ENCODE results near the gene CBLL1.

CBLL1 gene

DNA sequence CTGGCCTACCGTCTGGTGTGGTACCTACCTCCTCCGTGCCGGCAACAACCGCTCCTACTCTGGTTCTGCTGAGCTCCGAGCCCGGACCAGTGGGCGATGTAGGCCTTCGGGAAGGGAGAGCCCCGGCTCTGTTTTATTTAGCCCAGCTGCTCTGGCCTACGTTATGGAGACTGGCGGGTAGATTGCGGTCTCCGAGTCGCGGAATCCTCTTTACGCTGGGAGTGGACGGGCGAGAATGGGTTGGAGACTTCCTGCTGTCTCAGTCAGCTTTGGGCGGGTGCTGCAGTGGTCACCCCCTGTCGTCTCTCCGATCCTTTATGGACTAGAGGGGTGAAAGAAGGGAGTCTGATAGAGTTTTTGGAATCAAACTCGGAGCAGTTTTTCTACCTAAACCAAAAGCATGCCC, 406 bp downstream of the CBLL1 start:
- no peak for DNase-seq

DNA sequence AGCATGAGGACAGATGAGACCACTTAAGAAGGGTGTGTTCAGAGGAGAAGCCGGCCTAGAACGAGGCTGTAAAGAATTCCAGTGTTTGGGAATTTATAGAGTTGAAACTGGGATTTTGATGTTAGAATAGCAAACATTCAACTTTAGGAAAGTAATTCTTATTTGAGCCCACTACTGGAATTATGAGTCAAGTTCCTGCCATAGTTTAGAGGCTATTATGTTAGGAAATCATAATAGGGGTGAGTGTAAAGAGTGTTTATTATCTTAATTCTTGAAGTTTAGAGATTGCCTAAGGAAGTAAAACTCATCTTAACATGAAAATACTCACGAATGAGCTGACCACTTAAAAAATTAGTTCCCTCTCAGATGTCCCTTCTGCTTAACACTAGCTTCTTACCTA, 2.1 kb downstream of the CBLL1 start:
- no peak for DNase-seq

DNA sequence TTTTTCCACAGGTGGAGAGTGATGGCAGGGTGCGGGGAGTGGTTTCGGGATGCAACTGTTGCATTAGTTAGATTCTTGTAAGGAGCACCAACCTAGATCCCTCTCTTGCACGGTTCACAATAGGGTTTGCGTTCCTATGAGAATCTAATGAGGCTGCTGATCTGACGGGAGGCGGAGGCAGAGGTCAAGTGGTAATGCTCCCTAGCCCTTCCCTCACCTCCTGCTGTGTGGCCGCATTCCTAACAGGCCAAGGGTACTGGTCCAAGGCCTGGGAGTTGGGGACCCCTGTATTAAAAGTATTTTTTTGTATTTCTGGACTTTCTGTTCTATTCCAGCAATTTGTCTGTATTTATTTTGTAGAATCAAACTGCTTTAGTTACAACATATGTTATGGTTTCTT, 7.2 kb downstream of the CBLL1 start:
- no peak for DNase-seq

DNA sequence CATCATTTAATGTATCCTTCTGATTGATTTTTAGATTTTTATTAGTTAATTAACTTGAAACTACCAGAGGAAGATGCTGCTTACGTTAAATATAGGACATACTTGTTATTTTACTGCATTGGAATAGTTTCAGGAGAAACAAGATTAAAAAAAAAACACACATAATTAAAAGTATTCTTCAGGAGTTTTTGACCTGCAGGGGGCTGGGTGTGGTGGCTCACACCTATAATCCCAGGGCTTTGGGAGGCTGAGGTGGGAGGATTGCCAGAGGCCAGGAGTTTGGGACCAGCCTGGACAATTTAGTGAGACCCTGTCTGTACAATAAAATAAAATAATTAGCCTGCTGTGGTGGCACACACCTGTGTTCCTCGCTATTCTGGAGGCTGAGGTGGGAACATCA, 10.7 kb downstream of the CBLL1 start:
- no peak for DNase-seq

DNA sequence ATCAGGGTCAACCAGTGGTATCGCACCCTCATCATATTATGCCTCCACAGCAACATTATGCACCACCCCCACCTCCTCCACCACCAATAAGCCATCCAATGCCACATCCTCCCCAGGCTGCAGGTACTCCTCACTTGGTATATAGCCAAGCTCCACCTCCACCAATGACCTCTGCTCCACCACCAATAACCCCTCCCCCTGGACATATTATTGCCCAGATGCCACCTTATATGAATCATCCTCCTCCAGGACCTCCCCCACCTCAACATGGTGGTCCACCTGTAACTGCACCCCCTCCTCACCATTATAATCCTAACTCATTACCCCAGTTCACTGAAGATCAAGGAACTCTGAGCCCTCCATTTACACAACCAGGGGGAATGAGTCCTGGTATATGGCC, 14.7 kb downstream of the CBLL1 start:
- DNase-seq: no peak

DNA sequence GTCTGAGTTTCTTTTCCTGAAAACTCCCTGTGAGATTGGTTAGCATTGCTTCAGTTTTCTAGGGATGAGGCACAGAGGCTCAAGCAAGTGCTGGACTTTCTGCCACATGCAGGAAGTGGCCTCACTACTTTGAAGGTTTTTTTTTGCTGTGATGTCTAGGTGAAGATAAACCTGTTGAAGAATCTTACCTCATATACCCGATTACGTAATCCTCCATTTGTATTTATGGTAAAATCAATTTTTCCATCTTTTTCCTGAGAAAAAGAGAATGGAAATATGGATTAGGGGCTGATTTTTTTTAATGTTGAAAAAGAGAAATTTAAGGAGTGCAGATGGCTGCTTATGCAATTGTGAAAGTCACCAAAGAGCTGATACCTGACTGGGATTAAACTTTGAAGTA, 23.4 kb downstream of the CBLL1 start:
- no peak for DNase-seq

DNA sequence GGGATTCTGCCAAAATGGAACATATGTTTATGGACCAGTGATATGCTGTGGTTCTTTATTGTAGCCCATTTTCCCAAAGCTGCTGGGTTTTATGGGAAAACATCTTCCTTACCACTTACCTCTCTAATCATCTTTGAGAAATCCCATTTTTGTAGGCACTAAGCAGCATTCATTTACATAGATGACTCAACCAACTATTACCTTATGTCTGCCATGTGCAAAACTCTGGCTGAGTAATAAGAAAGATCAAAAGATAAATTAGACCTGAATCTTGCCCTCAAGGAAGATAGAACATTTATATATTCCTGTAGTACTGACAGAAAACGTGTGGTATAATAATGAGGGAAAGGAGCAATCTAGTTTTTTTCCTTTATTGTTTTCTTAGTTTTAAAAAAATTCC, 24.3 kb downstream of the CBLL1 start:
- no peak for DNase-seq

DNA sequence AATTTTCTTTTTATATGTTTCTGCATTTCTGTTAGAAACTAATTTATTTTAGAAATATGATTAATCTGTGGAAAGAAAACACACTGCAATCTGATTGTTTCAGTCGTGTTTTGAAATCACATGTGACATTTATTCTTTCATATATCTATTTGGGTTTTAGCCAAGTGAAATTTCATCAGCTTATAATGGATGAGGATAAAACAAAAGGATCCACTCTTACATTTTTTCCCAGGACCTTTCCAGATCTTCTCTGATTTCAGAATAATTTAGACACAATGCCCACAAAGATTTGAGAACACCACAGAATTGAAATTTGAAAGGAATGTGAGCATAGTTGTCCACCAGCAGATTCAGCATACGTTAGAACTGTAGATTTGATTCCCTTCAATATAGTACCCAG, 29.1 kb downstream of the CBLL1 start:
- DNase-seq: no peak

DNA sequence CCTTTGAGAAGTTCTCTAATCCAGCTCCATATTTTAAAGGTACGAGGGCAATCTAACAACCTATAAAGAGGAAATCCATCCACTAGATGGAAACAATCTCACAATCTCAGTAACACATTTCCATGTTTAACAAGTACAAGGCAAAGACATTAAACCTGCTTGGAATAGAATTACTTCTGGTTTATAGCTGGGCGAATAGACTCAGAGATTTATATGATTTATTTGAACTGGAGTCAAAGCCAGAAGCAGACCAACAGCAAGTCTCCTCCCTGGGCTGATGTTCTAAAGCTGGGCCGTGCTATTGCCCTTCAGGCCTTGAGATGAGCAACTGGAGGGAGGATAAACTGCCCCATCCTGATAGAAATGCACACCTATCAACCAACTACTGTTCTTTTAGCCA, 33.8 kb downstream of the CBLL1 start:
- no peak for DNase-seq

DNA sequence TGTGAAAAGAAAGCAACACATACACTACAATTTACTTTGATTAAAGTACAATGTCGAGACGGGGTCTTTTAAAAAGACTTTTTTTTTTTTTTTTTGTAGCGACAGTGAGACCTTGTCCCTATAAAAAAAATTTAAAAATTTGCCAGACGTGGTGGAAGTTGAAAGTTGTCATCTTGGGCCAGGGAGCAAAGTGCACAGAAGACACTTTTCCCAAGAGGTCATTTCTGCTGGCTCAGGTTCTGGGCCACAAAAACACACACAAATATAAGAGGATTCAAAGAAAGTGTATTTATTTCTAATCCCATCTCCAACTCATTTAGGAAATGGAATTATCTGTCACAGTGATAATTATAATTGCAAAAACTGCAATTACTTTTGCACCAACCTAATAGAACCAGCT, 34.3 kb downstream of the CBLL1 start:
- DNase-seq: no peak

DNA sequence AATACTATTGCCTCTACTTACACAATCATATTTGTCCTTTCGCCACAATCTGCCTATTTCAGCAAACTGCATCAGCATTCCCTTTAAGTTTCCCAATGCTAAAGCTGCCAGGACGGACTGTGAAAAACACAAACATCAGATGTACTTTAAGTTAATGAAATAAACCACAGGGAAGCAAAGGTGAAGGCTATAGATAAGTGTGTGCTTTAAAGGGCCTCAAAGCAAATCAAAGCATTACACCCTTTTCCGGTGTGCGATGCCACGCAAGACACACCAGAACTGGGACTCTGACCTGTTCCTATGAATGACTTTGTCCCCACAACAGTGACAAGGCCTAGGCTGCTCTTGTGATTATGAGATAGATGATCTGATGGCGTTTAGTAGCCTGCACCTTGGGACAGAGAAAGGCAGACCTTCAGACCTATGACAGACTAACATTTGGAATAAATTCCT, 35.7 kb downstream of the CBLL1 start:
- no peak for DNase-seq

DNA sequence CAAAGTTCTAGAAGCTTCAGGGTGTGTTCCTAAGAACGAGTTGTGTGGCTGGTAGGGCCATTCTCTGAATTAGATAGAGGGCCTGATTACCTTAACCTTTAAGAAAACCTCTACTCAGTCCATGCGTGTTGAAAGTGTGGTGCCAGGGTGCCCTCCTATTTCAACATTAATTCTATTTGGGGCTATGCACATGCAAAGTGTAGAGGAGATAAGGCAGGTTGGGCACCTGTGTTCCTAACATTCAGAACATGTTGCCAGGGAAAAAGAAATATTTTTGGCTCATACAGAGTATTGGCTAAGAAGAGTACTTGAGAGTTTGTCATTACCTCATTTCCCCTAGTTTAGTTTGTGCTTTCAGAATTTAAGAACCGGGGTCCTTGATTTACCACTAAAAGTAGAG, 38.4 kb downstream of the CBLL1 start:
- DNase-seq: no peak

DNA sequence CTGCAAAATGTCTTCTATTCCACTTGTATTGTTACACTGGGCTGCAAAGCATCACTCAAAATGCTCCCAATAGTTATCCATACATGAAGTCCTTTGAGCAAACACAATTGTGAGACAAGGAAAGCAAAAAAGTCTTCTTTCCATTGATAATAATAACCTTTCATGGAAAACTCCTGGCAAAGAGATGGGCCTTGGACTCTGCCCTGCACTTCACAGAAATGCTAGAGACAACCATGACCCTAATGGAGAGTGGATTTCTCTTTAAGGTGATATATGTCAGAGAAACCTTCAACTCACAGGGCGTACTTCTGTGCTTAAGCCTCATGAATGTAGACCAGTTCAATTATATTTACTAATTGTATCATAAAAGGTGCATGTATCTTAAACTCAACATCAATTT, 39.7 kb downstream of the CBLL1 start:
- no peak for DNase-seq

DNA sequence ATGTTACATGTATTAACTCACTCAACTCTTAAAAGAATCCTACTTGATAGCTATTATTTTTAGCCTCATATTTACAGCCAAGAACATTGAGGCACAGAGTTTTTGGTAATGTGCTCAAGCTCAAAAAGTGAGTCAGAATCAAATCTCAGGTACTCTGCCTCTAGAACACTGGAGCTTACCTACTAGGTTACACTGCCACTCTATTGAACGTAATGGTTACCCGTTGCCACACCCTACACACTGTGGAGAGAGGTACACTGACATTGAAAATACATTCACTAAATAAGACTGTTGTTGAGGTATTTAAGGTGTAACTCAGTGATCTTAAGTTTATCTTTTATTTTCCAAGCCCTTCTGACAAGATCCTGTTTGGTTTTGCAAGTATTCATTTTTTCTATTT, 41.2 kb downstream of the CBLL1 start:
- DNase-seq: no peak

DNA sequence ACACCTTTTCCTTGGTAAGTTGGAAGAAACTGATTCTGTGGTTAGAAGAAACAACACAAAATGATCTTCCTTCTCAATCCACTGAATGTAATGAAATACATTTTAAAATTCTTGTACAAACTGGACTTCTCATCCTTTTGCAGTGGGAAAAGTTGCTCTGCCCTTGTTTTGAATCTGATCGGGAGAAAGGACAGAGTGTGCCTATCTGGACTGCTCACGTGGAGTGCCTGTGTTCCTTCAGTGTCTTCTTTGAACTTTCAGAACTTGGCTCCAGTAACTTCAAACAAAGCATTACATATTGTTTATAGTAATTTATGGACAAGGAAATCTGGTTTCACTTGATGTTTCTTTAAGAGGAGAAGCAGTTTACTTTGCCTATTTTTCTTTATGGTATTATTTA, 42.0 kb downstream of the CBLL1 start:
- no peak for DNase-seq

DNA sequence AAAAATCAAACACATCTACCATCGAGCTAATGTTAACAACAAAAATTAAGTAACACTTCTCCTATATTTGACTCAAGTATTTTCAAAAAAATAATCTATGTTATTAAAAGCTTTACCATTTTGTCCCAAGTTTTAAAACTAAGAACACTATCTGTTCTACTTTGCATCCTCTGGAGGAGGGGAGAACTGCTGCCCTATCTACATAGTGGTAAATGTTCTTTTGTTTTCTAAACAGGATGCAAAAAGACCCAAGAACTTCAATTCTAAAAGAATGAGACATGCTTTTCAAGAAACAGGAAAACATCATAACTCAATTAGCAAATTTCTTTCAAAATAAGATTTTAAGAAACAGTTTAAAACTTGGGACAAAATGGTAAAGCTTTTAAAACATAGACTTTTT, 44.3 kb downstream of the CBLL1 start:
- DNase-seq: no peak

DNA sequence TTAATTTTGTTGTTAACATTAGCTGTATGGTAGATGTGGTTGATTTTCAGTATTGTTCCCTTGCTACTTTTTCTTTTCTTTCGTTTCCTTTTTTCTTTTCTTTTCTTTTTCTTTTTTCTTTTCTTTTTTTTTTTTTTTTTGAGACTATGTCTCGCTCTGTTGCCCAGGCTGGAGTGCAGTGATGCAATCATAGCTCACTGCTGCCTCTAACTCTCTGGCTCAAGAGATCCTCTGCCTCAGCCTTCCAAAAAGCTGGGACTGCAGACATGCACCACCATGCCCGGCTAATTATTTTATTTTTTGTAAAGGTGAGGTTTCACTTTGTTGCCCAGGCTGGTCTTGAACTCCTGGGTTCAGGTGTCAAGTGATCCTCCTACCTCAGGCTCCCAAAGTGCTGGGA, 44.7 kb downstream of the CBLL1 start:
- no peak for DNase-seq

DNA sequence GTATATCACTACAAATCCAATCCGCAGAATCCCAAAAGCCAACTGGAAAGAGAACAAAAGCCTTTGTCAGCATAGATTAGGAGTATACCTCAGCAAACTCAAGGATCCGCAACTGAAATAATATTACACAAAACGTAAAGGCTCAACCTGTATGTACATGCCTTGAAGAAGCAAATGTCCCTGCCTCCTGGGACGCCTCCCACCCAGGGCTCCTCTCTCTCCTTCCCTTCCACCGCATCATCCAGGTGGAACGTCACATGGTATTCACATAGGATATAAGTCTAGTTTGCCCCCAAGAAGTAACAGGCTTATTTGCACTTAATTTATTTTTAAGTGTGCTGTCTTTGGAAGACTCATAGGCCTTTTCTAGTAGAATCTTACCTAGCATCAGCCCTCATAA, 45.7 kb downstream of the CBLL1 start:
- no peak for DNase-seq

DNA sequence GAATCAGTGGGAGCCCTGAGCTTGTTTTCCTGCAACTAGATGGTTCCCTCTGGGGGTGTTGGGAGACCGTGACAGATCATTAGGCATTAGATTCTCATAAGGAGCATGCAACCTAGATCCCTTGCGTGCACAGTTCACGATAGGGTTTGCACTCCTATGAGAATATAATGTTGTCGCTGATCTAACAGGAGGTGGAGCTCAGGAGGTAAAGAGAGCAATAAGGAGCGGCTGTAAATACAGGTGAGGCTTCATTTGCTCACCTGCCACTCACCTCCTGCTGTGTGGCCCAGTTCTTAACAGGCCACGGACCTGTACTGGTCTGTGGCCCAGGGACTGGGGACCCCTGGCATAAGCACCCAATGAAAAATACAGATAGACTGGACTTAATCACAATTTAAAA, 48.4 kb downstream of the CBLL1 start:
- DNase-seq: no peak

DNA sequence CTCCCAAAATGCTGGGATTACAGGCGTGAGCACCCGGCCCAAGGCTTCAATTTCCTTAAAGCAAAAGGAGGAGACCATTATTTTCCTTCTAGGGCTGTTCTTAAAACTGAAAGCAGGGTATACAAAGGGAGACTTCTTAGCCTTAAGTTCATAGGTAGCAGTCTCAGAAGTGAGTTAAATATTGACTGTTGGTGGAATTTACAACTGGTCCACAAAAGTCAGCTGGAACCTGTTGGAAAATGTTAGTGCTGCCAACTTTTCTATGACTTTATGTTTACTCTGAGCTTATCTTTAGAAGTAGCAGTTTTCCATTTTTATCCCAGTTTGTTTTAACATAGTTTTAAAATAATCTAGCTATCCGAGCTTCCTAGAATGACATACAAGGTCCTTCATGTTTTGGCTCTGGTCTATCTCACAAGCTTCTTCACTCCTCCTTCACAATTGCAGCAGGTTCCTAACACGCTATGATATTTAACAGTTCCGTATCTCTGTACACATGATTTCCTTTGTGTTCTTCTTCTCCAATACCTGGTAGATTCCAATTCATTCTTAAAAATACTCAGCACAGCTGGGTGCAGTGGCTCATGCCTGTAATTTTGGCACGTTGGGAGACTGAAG, 55.8 kb downstream of the CBLL1 start:
- no peak for DNase-seq

DNA sequence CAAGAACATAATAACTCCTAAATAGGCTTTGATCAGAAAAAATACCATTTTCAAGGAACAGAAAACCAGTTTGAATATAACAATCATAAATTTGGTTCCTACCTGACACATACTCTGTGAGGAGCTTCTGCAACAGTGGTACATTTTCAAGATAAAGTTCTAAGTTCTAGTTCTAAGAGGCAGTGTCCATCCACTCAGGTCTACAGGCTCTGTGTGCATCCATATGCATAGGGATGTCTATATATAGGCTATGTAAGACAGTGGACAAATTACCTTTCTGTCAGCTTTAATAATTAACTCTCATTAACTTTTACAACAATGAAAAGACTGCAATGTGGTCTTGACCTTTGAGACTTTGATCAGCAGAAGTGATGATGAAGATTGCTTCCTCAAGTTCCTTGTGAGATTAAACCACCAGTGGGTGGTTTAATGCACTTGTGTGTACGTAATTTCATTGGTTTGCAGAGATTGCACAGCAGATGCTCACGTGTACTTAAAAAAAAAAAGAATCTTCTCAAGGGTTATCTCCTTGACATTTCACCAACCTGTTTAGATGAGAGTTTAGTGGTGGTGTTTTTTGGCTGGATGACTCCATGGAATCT, 59.2 kb downstream of the CBLL1 start, which contains the start of gene SLC26A3:
TSS of gene SLC26A3 (minus strand) at position 215 of the 602 bp plus-strand sequence. CDS start 8,714 bp downstream, outside the sequence.
- no peak for DNase-seq

DNA sequence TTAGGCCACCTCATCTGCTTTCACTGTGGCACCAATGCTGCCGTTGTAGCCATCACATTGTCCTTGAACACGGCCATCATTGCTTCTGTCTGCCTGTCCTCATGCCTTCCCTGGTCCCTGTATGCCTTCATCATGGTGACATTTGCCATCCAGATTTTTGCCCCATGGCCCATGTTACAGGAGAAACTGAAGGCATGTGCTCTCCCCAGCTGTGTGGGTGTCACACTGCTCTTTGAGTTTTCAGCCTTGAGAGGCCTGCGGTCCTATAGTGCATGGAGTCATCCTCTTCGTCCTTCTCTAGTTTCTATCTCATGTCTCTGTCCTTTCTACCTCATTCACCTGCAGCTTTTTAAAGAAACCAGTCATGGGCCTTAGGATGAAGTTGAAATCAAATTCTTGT, 65.2 kb downstream of the CBLL1 start:
- no peak for DNase-seq

DNA sequence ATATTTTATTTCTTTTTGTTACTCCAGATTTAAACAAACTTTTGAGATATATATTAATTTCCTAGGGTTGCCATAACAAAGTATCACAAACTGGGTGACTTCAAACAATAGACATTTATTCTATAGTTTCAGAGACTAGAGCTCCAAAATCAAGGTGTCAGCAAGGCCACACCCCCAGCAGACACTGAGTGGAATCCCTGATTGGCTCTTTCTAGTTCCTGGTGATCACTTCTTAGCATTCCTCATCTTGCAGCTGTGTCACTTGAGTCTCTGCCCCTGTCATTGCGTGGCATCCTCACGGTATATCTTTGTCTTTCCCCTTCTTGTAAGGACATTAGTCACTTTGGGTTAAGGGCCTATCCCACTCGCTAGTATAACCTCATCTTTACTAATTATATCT, 66.7 kb downstream of the CBLL1 start:
- no peak for DNase-seq

Measured in fibroblast of skin of scalp (primary cell).